ENCODE measurements around the gene SNRPD1.
"Not testable (repeated sequence)": the region's sequence is repeated elsewhere in the genome, so short reads cannot be mapped to it uniquely, and the experiment has no call there.

The SNRPD1 gene
- 38.0 to 170 reads per million in 2 experiments for total RNA-seq

DNA sequence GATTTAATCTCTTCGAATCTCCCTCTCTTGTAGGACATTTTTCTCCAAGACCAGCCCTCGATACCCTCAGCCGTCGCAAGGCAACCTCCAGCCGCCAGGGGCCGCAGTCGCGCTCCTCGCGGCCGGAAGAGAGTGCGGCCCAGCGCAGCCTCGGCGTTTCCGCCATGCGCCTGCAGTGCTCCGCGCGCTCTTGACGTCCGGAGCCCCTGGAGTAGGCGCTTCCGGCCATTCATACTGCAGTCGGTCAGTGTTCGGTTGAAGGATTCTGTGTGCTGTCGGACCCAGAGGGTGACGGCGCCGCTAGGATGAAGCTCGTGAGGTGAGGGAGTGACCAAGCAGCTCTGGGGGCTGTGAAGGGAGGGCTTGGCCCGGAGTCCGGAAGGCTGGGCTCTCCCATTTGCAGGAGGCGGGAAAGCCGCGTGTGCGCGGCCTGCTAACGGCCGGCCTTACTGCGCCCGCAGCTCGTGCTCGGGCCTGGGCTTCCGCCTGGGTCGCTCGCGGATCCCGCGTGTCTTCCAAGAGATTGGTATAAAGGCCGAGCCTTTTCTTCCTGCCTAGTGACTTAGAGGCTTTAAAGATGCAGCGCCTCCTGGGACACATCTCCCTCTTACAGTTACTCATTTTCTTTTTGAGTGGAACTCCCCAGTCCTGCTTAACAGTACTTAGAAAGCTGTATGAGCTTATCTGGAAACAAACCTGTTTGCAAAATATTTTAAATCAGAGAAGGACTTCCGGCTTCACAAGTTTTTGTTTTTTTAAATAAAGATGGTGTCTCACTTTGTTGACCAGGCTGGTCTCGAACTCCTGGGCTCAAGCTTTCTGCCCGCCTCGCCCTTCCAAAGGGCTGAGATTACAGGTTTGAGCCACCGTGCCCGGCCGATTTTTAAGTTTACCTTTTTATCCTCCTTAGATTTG lies at the start of gene SNRPD1:
Gene SNRPD1, plus strand, starts transcription at position 190 of the 915 bp plus-strand sequence. Its CDS starts 116 bp downstream, at position 306.
- peak; percentile 78 for DNase-seq (ENCODE audit: low read depth)

GRCh38 chr18:21571772-21572171 lies 40.3 kb upstream of the SNRPD1 start:
- no peak for DNase-seq (ENCODE audit: low read depth)

GRCh38 chr18:21575656-21576055 lies 36.5 kb upstream of the SNRPD1 start:
- no peak for DNase-seq (ENCODE audit: low read depth)

DNA sequence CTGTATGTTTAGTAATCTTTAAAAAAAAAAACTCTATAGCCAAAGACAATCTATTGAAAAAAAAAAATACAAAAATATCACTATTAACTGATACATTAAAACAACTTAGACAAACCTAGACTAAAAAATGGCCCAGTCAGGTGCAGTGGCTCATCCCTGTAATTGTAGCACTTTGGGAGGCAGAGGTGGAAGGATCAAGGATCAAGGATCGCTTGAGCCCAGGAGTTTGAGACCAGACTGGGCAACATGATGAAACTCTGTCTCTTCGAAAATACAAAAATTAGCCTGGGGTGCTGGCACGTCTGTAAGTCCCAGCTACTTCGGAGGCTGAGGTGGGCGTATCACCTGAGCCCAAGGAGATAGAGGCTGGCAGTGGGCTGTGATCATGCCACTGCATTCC lies 27.7 kb upstream of the SNRPD1 start:
- no peak for DNase-seq (ENCODE audit: low read depth)

DNA sequence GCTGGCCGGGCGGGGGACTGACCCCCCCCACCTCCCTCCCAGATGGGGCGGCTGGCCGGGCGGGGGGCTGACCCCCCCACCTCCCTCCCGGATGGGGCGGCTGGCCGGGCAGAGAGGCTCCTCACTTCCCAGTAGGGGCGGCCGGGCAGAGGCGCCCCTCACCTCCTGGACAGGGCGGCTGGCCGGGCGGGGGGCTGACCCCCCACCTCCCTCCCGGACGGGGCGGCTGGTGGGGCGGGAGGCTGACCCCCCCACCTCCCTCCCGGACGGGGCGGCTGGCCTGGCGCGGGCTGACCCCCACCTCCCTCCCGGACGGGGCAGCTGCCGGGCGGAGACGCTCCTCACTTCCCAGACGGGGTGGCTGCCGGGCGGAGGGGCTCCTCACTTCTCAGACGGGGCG lies 19.8 kb upstream of the SNRPD1 start:
- not testable (repeated sequence) for DNase-seq (ENCODE audit: low read depth)

DNA sequence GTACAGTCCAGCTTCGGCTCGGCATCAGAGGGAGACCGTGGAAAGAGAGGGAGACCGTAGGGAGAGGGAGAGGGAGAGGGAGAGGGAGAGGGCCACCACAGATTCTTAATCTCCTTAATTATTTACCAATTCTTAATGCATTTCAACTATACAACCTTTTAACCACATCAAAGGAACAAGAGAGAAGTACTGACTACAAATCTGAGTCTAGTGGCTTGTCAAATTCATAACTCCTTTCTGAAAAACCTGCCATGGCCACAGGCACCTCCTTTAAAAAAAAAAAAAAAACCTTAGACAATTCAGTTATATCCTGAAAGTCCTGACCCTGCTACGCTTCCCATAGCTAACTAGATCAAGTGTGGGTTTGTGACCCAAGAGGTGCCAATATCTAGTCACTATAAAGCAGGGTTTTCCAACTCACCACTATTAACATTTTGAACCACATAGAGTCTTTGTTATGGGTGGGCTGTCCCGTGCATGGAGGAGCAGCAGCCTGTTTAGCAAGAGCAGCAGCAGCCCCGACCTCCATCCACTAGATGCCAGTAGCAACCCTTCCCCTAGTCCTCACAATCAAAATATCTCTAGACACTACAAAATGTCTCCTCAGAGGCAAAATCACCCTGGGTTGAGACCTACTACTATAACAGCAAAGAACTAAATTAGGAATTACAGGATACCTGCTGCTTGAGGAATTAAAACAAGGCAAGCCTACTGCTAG lies 18.4 kb upstream of the SNRPD1 start:
- DNase-seq (ENCODE audit: low read depth), result no peak

DNA sequence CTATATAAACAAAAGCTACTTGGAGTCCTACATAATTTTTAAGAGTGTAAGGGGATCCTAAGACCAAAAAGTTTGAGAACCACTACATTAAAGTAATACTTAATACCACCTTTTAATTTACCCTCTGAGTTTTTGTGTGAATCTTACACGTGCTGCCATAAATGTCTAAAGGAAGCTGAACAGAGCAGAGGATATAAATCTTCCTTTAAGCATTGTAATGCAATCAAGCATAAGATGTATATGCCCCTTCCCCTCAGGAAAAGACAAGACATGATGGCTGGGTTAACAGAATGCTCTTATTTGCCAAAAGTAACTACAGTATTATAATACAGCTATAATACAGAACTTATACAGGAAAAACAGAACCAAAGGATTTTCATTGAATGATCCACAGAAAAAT lies 14.5 kb upstream of the SNRPD1 start:
- no peak for DNase-seq (ENCODE audit: low read depth)

- no peak for DNase-seq (ENCODE audit: low read depth)
Measured at GRCh38 chr18:21598726-21599584, 13.2 kb upstream of the SNRPD1 start.

GRCh38 chr18:21599585-21600525 lies 12.3 kb upstream of the SNRPD1 start:
- no peak for DNase-seq (ENCODE audit: low read depth)

- peak; percentile 90 for DNase-seq (ENCODE audit: low read depth)
Measured at GRCh38 chr18:21600526-21601410, 11.3 kb upstream of the SNRPD1 start, which contains the start of gene ESCO1. Gene ESCO1 (minus strand): TSS chr18:21600704. CDS start chr18:21574843, 25,861 bp downstream.

- no peak for DNase-seq (ENCODE audit: low read depth)
Measured at GRCh38 chr18:21602299-21602587, 9.9 kb upstream of the SNRPD1 start.

- DNase-seq (ENCODE audit: low read depth), result no peak
Measured at GRCh38 chr18:21604671-21605070, 7.4 kb upstream of the SNRPD1 start.

GRCh38 chr18:21605213-21605612 lies 6.9 kb upstream of the SNRPD1 start:
- no peak for DNase-seq (ENCODE audit: low read depth)

GRCh38 chr18:21611401-21612124 lies 551 bp upstream of the SNRPD1 start:
- DNase-seq (ENCODE audit: low read depth), result not testable (repeated sequence)

DNA sequence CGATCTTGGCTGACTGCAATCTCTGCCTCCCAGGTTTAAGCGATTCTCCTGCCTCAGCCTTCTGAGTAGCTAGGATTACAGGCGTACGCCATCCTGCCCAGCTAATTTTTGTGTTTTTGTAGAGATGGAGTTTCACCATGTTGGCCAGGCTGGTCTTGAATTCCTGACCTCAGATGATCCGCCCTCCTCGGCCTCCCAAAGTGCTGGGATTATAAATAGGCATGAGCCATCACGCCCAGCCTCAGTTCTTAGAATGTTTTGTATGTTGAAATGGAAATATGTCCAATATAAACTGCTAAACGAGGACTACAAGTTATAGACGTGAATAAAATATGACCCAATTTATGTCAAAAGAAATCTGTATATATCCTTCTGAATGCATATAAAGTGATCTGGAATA lies 9.5 kb downstream of the SNRPD1 start:
- not testable (repeated sequence) for DNase-seq (ENCODE audit: low read depth)

DNA sequence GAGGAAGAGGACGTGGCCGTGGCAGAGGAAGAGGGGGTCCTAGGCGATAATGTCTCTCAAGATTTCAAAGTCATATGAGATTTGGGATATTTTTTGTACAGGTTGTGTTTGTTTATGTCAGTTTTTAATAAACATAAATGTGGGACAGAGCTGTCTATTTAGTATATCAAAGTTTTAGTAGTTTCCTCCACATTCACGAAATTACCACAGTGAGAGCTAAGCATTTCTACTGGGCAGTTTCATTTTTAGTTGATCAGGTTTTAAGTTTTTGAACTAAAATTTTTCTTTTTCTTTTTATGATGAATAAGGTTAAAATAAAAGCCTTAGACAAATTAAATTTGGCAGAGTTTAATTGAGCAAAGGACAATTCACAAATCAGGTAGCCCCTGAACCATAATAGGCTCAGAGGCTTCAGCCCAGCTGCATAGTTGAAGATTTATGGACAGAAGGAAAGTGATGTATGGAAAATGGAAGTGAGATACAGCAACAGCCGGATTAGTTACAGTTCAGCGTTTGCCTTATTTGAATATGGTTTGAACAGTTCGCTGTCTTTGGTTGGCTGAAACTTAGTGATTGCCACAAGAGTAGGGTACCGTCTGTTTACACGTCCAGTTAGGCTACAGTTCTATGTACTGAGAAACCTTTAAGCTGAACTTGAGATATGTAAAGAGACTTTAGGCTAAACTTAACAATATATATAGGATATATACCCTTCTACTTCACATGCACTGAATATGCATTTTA lies 17.1 kb downstream of the SNRPD1 start:
- no peak for DNase-seq (ENCODE audit: low read depth)

DNA sequence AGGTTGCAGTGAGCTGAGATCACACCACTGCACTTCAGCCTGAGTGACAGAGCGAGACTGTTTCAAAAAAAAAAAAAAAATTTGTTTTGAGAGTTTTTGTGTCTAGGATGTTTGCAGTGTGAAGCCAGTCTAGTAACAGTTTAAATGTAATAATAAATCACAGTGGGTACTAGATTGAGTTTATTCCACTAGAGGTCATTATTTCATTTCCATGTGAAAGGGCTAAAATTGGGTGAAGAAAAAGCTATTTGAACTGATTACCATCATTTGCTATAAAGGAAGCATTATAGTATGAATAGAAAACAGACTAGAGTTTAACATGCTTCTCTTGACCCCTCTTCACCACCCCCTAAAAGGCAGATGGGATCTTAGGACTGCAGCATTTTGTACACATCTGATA lies 20.3 kb downstream of the SNRPD1 start:
- no peak for DNase-seq (ENCODE audit: low read depth)

- DNase-seq (ENCODE audit: low read depth), result no peak
Measured at GRCh38 chr18:21634588-21635199, 22.6 kb downstream of the SNRPD1 start.

All from T follicular helper cell (primary cell).